GM19467 (cell line): ENCODE results near the gene STRN4.

ENCODE experiments used
- ATAC-seq: cut with Tn5 transposase; IDR thresholded peaks from one replicate; pipeline ENCODE4 v1.9.1; 2021; ENCODE audit warnings: mild to moderate bottlenecking, moderate library complexity; ENCODE audit not compliant: unreplicated experiment

Gene STRN4

DNA sequence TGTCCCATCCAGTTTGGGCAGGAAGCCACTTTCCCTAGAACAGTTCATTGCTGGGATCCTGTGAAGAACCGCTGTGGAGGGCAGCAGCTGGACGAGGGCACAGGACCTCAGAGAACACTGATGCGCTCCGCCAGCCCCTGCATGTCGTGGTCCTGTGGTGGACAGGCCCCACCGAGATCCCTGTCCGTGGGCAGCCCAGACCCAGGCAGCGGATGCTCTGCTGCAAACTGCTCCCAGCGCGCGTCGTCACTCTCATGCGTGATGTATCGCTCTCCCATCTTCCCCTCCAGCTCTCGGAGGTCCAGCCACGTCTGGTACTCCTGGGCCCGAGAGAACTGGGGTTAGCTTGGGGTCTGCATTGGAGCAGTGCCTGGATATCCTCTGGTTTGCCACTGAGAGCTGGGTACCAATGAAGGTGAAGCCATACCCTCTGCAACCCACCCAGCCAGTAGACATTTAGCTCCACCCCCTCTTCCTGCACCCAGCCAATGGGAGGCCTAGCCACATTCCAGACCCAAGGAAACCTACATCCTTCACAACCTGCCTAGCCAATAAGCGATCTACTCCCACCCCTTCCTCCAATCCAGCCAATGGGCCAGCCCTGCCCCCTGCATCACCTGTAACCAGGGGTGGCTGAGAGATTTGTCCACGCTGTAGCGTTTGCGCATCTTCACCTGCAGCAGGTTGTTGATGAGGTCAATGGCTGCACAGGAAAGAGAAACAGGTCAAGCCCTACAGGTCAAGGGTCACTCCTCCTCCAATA, 71.7 kb downstream of the STRN4 start:
- no peak for ATAC-seq

DNA sequence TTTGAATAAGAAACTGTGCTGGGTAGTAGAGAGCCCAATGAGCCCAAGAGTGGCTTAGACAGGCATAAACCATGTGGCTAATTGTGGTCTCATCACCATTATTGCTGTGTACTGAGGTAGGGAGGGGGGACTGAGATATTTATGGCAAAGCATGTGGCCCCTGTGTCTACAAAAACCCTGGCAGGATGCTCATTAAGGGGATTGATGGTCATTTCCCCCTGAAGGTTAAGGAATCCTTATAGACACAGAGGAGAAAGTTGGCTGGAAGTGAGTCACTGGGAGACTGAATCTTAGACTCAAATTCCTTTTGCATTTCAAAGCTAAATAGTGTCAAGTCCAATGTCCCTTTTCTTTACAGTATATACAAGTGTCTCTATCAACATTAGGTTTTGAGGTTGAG, 75.4 kb downstream of the STRN4 start:
- no peak for ATAC-seq
